Uterus (tissue), 2 donors: ENCODE results near the gene SNCAIP.

Source experiments
- POLR2A ChIP-seq, 2 donors: fragments of 450-650 bp; IDR thresholded peaks; one replicate each; pipeline ENCODE4 v1.6.1; 2016; ENCODE audit warnings: antibody characterized with exemption in 2 of 2, mild to moderate bottlenecking in 1 of 2, moderate library complexity in 1 of 2
- TF ChIP-seq, protein P1 (sequence below), 4 experiments: fragments of 200-600 bp in 2 of 4; fragments of 450-650 bp in 2 of 4; sonication (generic) in 2 of 4; IDR thresholded peaks; one replicate each; pipeline ENCODE4 v1.5.1; 2016 to 2019; ENCODE audit warnings: antibody characterized with exemption in 4 of 4, mild to moderate bottlenecking in 2 of 4, moderate library complexity in 1 of 4

DNA sequence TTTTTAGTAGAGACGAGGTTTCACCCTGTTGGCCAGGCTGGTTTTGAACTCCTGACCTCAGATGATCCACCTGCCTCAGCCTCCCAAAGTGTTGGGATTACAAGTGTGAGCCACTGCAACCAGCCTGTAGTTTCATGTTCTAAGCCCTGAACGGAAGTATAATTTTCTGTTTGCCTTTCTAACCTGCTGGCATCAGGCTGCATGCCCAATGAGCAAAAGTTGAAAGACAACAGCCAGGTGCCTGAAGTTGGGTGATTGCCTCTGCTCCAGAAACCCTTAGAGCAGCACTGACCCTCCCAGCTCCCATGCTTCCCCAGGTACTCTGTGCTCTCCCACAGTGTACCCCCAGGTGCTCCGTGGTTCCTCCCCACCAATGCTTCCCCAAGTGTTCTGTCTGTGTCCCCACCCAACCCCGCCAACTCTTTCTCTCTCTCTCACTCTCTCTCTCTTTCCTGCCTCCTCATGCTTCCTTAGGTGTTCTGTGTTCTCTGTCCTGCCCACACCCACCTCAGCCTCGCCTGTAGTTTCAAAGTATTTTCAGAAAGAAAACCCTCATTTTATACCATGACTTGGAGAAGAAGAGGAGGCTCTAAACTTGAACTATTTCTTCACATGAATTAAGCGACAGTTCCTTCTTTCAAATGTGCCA is 145.3 kb downstream of the SNCAIP start:
- no peak for TF ChIP-seq POLR2A (IDR thresholded peaks at IDR 0.05)
- TF ChIP-seq, protein P1, sequence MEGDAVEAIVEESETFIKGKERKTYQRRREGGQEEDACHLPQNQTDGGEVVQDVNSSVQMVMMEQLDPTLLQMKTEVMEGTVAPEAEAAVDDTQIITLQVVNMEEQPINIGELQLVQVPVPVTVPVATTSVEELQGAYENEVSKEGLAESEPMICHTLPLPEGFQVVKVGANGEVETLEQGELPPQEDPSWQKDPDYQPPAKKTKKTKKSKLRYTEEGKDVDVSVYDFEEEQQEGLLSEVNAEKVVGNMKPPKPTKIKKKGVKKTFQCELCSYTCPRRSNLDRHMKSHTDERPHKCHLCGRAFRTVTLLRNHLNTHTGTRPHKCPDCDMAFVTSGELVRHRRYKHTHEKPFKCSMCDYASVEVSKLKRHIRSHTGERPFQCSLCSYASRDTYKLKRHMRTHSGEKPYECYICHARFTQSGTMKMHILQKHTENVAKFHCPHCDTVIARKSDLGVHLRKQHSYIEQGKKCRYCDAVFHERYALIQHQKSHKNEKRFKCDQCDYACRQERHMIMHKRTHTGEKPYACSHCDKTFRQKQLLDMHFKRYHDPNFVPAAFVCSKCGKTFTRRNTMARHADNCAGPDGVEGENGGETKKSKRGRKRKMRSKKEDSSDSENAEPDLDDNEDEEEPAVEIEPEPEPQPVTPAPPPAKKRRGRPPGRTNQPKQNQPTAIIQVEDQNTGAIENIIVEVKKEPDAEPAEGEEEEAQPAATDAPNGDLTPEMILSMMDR (IDR thresholded peaks at IDR 0.05) = no peak
